B cell (primary cell): Measurements from ENCODE around the gene HOXA10. TPM values are rescaled to one million over a fixed set of nuclear protein-coding genes. Genes with fewer than 3 reads are reported as not detected.

ENCODE experiments used
- ATAC-seq: fragments of 200-7000 bp; cut with Tn5 transposase; one replicate; pipeline ENCODE4 v1.10.0; 2021; ENCODE audit warnings: low read depth, mild to moderate bottlenecking, moderate number of reproducible peaks, moderate library complexity
- CTCF ChIA-PET: fragments of 350-600 bp; sonication (Branson Sonifier 250); formaldehyde crosslinking; loops from one replicate; lab custom pipeline; 2021; ENCODE audit warnings: antibody characterized with exemption, inconsistent platforms; lab: Charles Lee
- POLR2A ChIA-PET: fragments of 350-600 bp; sonication (Branson Sonifier 250); formaldehyde crosslinking; loops from one replicate; lab custom pipeline; 2021; ENCODE audit warnings: antibody characterized with exemption; lab: Charles Lee
- DNase-seq: peaks from one replicate; pipeline ENCODE4 v3.0.0; 2013
- H2AFZ ChIP-seq: 2 replicates; pipeline ENCODE4 v1.6.1; 2012; ENCODE audit warnings: mild to moderate bottlenecking, low read depth, low read length; ENCODE audit not compliant: insufficient read depth, poor library complexity, severe bottlenecking
- H3K27ac ChIP-seq, 2 donors: 1 replicate in 1 of 2; 2 replicates in 1 of 2; pipeline ENCODE4 v1.5.1; 2012 to 2013; ENCODE audit warnings: low read length in 2 of 2, mild to moderate bottlenecking in 2 of 2, moderate library complexity in 1 of 2
- H3K27me3 ChIP-seq, 4 experiments: fragments of 200-600 bp in 1 of 4; sonication (generic) in 1 of 4; replicated peaks in 1 of 4; 1 replicate in 2 of 4; 2 replicates in 2 of 4; pipeline versions ENCODE4 v1.6.1 to v1.7.0; 2013 to 2016; ENCODE audit warnings: low read length in 3 of 4, mild to moderate bottlenecking in 2 of 4, mixed read lengths in 1 of 4, moderate library complexity in 1 of 4; ENCODE audit not compliant: insufficient read depth in 4 of 4, control insufficient read depth in 3 of 4; ENCODE audit errors: control extremely low read depth in 1 of 4
- H3K36me3 ChIP-seq, 2 experiments: replicated peaks in 1 of 2; 1 replicate in 1 of 2; 2 replicates in 1 of 2; pipeline versions ENCODE4 v1.6.1 to v1.7.1; 2013; ENCODE audit warnings: low read length in 1 of 2; ENCODE audit not compliant: insufficient read depth in 2 of 2, control insufficient read depth in 1 of 2; ENCODE audit errors: control extremely low read depth in 1 of 2, extremely low read depth in 1 of 2
- H3K4me1 ChIP-seq, 2 donors: fragments of 200-600 bp in 1 of 2; sonication (generic) in 1 of 2; 1 replicate in 1 of 2; 2 replicates in 1 of 2; pipeline versions ENCODE4 v1.5.1 to v1.6.1; 2013 to 2017; ENCODE audit warnings: low read length in 2 of 2; ENCODE audit not compliant: control insufficient read depth in 2 of 2, insufficient read depth in 2 of 2
- H3K4me2 ChIP-seq: replicated peaks from 2 replicates; pipeline ENCODE3; 2012; ENCODE audit warnings: mild to moderate bottlenecking, low read depth, low read length; ENCODE audit not compliant: poor library complexity, severe bottlenecking
- H3K4me3 ChIP-seq, 5 experiments: fragments of 200-600 bp in 1 of 5; sonication (generic) in 1 of 5; 1 replicate in 3 of 5; 2 replicates in 2 of 5; pipeline versions ENCODE4 v1.5.1 to v1.7.0; 2011 to 2016; ENCODE audit warnings: low read length in 4 of 5, mild to moderate bottlenecking in 4 of 5, low read depth in 2 of 5, control low read depth in 1 of 5, moderate library complexity in 1 of 5; ENCODE audit not compliant: insufficient read depth in 1 of 5; ENCODE audit errors: control extremely low read depth in 1 of 5, extremely low read depth in 1 of 5
- H3K79me2 ChIP-seq: fragments of 200-600 bp; sonication (generic); one replicate; pipeline ENCODE4 v1.6.0; 2016; ENCODE audit warnings: low read length; ENCODE audit not compliant: control insufficient read depth, insufficient read depth
- H3K9ac ChIP-seq: fragments of 200-600 bp; sonication (generic); 2 replicates; pipeline ENCODE4 v1.6.1; 2017; ENCODE audit warnings: mild to moderate bottlenecking, low read length, moderate library complexity
- H3K9me3 ChIP-seq, 3 donors: one replicate each; pipeline versions ENCODE4 v1.6.1 to v1.7.1; 2013; ENCODE audit warnings: low read length in 2 of 3; ENCODE audit not compliant: control insufficient read depth in 2 of 3, insufficient read depth in 1 of 3; ENCODE audit errors: control extremely low read depth in 1 of 3
- H4K20me1 ChIP-seq: 2 replicates; pipeline ENCODE4 v1.6.0; 2012; ENCODE audit warnings: mild to moderate bottlenecking, low read length; ENCODE audit not compliant: insufficient read depth, control insufficient read depth, poor library complexity, severe bottlenecking
- H3K27ac Mint-ChIP-seq: one replicate; pipeline ENCODE4 v1.8.0; 2021; ENCODE audit warnings: mixed read lengths
- H3K27me3 Mint-ChIP-seq: one replicate; pipeline ENCODE4 v1.8.0; 2021; ENCODE audit warnings: mixed read lengths
- H3K4me1 Mint-ChIP-seq: one replicate; pipeline ENCODE4 v1.8.0; 2021; ENCODE audit warnings: mixed read lengths
- H3K4me3 Mint-ChIP-seq: one replicate; pipeline ENCODE4 v1.8.0; 2021; ENCODE audit warnings: mixed read lengths
- H3K9me3 Mint-ChIP-seq: one replicate; pipeline ENCODE4 v1.8.0; 2022; ENCODE audit warnings: mixed read lengths; ENCODE audit not compliant: insufficient read depth
- EZH2 ChIP-seq: IDR thresholded peaks from 2 replicates; pipeline ENCODE4 v1.6.1; 2012; ENCODE audit warnings: borderline replicate concordance, low read depth, mild to moderate bottlenecking, moderate library complexity, low read length; ENCODE audit not compliant: insufficient read depth, poor library complexity, severe bottlenecking
- WGBS: methylation state at CpG from one replicate; pipeline ENCODE4 v1.1.5; 2013; ENCODE audit warnings: missing lambda C conversion rate; ENCODE audit not compliant: insufficient coverage; 5-methylcytosine and 5-hydroxymethylcytosine counted together
- intact Hi-C: fragments of 100-400 bp; cut with micrococcal nuclease; formaldehyde crosslinking; loops from one replicate; pipeline ENCODE4 v1.10.0; 2022
- polyA plus RNA-seq: library from polyadenylated mRNA; depleted of rRNA; stranded (reverse); fragments of >200 nt; gene quantifications from 2 replicates; pipeline ENCODE4 v1.2.3, GENCODE V29; 2012
- total RNA-seq, 2 donors: library from RNA; stranded (reverse); fragments of 120-200 nt in 1 of 2; gene quantifications; 1 replicate in 1 of 2; 2 replicates in 1 of 2; pipeline versions ENCODE4 v1.2.3 to v1.2.4, GENCODE V29; 2013 to 2022
- TF ChIP-seq, protein P1 (sequence below): fragments of 200-600 bp; IDR thresholded peaks from one replicate; pipeline ENCODE4 v1.8.0; 2022; ENCODE audit warnings: antibody characterized with exemption, mild to moderate bottlenecking

HOXA10 gene
- total and polyA plus RNA-seq, 2 donors (not counting 1 experiment from before 2014, with no cell fraction given): not detected

GRCh38 chr7:27166531-27167505 lies 7.3 kb downstream of the HOXA10 start:
- ChIA-PET CTCF (interaction anchor here (1.5 kb wide), 1 partner anchor 32 kb away, joined by 6 read pairs; no protein-coding TSS in a partner anchor), POLR2A (no interaction called here)
- ATAC-seq: no peak
- Histone ChIP-seq H3K36me3 (no peaks in the 10 kb centered on the region), H3K79me2 (no peaks in the 10 kb centered on the region), H3K9ac (no peak overlapping the region), H2AFZ (no peak overlapping the region), H3K4me2 (no peak overlapping the region), H3K4me1 (peaks cover 33 to 56% of the 10 kb centered on the region in 2 donors), H4K20me1 (peaks cover 10% of the 10 kb centered on the region), H3K27me3 (peaks cover 0 to 98% (median 84%) of the 10 kb centered on the region in 4 experiments), H3K9me3 (peaks cover 0 to 81% (median 18%) of the 10 kb centered on the region in 3 donors), H3K4me3 (no peak overlapping the region), H3K27ac (no peak overlapping the region)
- Mint-ChIP-seq H3K4me1 (peaks cover 20% of the 10 kb centered on the region), H3K4me3 (no peak overlapping the region), H3K27me3 (peaks cover 64% of the 10 kb centered on the region), H3K27ac (peak overlapping the region; percentile 84), H3K9me3 (no peaks in the 10 kb centered on the region)
- intact Hi-C loops: loop anchor here (10.0 kb wide), 2 partner anchors 892 to 972 kb away; no protein-coding TSS in a partner anchor
- 9% methylated on average over 39 of the region's 50 CpGs for WGBS
- peak; percentile 89 for TF ChIP-seq EZH2
- TF ChIP-seq, protein P1, sequence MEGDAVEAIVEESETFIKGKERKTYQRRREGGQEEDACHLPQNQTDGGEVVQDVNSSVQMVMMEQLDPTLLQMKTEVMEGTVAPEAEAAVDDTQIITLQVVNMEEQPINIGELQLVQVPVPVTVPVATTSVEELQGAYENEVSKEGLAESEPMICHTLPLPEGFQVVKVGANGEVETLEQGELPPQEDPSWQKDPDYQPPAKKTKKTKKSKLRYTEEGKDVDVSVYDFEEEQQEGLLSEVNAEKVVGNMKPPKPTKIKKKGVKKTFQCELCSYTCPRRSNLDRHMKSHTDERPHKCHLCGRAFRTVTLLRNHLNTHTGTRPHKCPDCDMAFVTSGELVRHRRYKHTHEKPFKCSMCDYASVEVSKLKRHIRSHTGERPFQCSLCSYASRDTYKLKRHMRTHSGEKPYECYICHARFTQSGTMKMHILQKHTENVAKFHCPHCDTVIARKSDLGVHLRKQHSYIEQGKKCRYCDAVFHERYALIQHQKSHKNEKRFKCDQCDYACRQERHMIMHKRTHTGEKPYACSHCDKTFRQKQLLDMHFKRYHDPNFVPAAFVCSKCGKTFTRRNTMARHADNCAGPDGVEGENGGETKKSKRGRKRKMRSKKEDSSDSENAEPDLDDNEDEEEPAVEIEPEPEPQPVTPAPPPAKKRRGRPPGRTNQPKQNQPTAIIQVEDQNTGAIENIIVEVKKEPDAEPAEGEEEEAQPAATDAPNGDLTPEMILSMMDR: no peak
- DNase-seq: peak; percentile 37
